K562 (cell line): ENCODE data around the gene IFT52. TPM values are rescaled to one million over a fixed set of nuclear protein-coding genes. Genes with fewer than 3 reads are reported as not detected.
"Not testable (repeated sequence)": the region's sequence is repeated elsewhere in the genome, so short reads cannot be mapped to it uniquely, and the experiment has no call there.

ENCODE experiments used
- ATAC-seq: fragments of 200-7000 bp; cut with Tn5 transposase; 3 replicates; pipeline ENCODE4 v1.9.1; 2020; ENCODE audit warnings: moderate library complexity
- BruUV-seq: library from RNA; stranded (reverse); fragments of 400-500 nt; replicated peaks from 2 replicates; lab custom pipeline; 2021; lab: Mats Ljungman, UMichigan
- CTCF ChIA-PET: fragments of 300-600 bp; formaldehyde crosslinking; extraction: SDS; loops from one replicate; lab custom pipeline; 2021; ENCODE audit warnings: low intra/inter-chr PET ratio; lab: Yijun Ruan, JAX
- POLR2A ChIA-PET: fragments of 300-600, 350-650 bp; sonication (Branson Sonifier 250); formaldehyde crosslinking; extraction: SDS; loops from one replicate; lab custom pipeline; 2021; ENCODE audit warnings: antibody characterized with exemption, inconsistent platforms; lab: Yijun Ruan, JAX
- DNase-seq, 4 experiments: peaks; one replicate each; pipeline versions ENCODE4 v3.0.0 to v3.0.0-alpha.2; 2011 to 2018; ENCODE audit warnings: low spot score in 3 of 4, mixed read lengths in 3 of 4; ENCODE audit errors: extremely low read depth in 1 of 4
- FAIRE-seq: peaks from 2 replicates; lab custom pipeline; 2011; peaks lifted over from hg19 to GRCh38; lab: Jason Lieb, UNC
- H2AFZ ChIP-seq: 2 replicates; pipeline ENCODE4 v1.6.0; 2011; ENCODE audit warnings: low read depth, low read length, control low read depth, inconsistent platforms
- H3K27ac ChIP-seq: fragments of 200-600 bp; 3 replicates; pipeline ENCODE4 v1.8.0; 2011; ENCODE audit warnings: low read depth, mild to moderate bottlenecking, control low read depth, inconsistent platforms, low read length, moderate library complexity, mixed read lengths; ENCODE audit errors: extremely low read depth
- H3K27me3 ChIP-seq, 2 experiments: fragments of 300-600 bp in 1 of 2; 2 replicates in 1 of 2; 3 replicates in 1 of 2; pipeline versions ENCODE4 v1.6.0 to v1.8.0; 2011; ENCODE audit warnings: inconsistent platforms in 2 of 2, low read length in 2 of 2, mild to moderate bottlenecking in 1 of 2, mixed read lengths in 1 of 2, moderate library complexity in 1 of 2; ENCODE audit not compliant: control insufficient read depth in 2 of 2, insufficient read depth in 2 of 2
- H3K36me3 ChIP-seq: fragments of 300-600 bp; 3 replicates; pipeline ENCODE4 v1.8.0; 2011; ENCODE audit warnings: mild to moderate bottlenecking, low read length, inconsistent platforms; ENCODE audit not compliant: control insufficient read depth, insufficient read depth
- H3K4me1 ChIP-seq, 2 experiments: fragments of 200-600 bp in 1 of 2; replicated peaks in 1 of 2; 2 replicates in 1 of 2; 3 replicates in 1 of 2; pipeline versions ENCODE4 v1.5.1 to v1.8.0; 2011; ENCODE audit warnings: inconsistent platforms in 2 of 2, low read length in 2 of 2, mild to moderate bottlenecking in 1 of 2, mixed read lengths in 1 of 2, moderate library complexity in 1 of 2; ENCODE audit not compliant: control insufficient read depth in 2 of 2, insufficient read depth in 2 of 2
- H3K4me2 ChIP-seq: 2 replicates; pipeline ENCODE4 v1.6.1; 2011; ENCODE audit warnings: low read length, control low read depth, inconsistent platforms, mixed read lengths; ENCODE audit not compliant: insufficient read depth
- H3K4me3 ChIP-seq: fragments of 200-600 bp; sonication (generic), shearing (Covaris generic); 2 replicates; pipeline ENCODE4 v1.5.1; 2016; ENCODE audit warnings: control low read depth, inconsistent platforms
- H3K79me2 ChIP-seq: fragments of 200-600 bp; 3 replicates; pipeline ENCODE4 v1.8.0; 2011; ENCODE audit warnings: low read length, inconsistent platforms; ENCODE audit not compliant: control insufficient read depth, insufficient read depth
- H3K9ac ChIP-seq, 2 experiments: 2 replicates each; pipeline versions ENCODE4 v1.6.0 to v1.6.1; 2011; ENCODE audit warnings: low read depth in 2 of 2, low read length in 2 of 2, control low read depth in 1 of 2, inconsistent platforms in 1 of 2, mild to moderate bottlenecking in 1 of 2, mixed read lengths in 1 of 2; ENCODE audit not compliant: insufficient read depth in 1 of 2
- H3K9me1 ChIP-seq: one replicate; pipeline ENCODE4 v1.6.0; 2011; ENCODE audit warnings: inconsistent platforms, mild to moderate bottlenecking, low read length, moderate library complexity; ENCODE audit not compliant: control insufficient read depth, insufficient read depth
- H3K9me3 ChIP-seq: replicated peaks from 2 replicates; pipeline ENCODE4 v1.5.1; 2011; ENCODE audit warnings: low read depth, low read length, inconsistent platforms; ENCODE audit not compliant: control insufficient read depth, insufficient read depth
- H4K20me1 ChIP-seq: replicated peaks from 2 replicates; pipeline ENCODE4 v1.6.1; 2011; ENCODE audit warnings: low read length, inconsistent platforms, mixed read lengths; ENCODE audit not compliant: control insufficient read depth, insufficient read depth
- CUX1 ChIP-seq: fragments of 200-800 bp; sonication (Bioruptor generic); IDR thresholded peaks from 2 replicates; pipeline ENCODE4 v1.6.1; 2016; ENCODE audit warnings: missing genetic modification characterization, missing compliant biosample characterization
- ZNF407 ChIP-seq: fragments of 450-650 bp; IDR thresholded peaks from 2 replicates; pipeline ENCODE4 v1.6.1; 2016; ENCODE audit warnings: low read depth
- ZNF586 ChIP-seq: fragments of 450-650 bp; formaldehyde crosslinking; conservative IDR thresholded peaks from 2 replicates; pipeline ENCODE4 v1.4.0; 2020; ENCODE audit warnings: mild to moderate bottlenecking, moderate library complexity
- ZNF695 ChIP-seq: fragments of 450-650 bp; formaldehyde crosslinking; IDR thresholded peaks from 2 replicates; pipeline ENCODE4 v1.4.0; 2020; ENCODE audit warnings: mild to moderate bottlenecking, moderate library complexity
- WGBS: fragments of 100-300 bp; shearing (Covaris generic); methylation state at CpG from one replicate; pipeline ENCODE4 v1.1.6; 2016; ENCODE audit warnings: low coverage, mixed read lengths; ENCODE audit not compliant: insufficient coverage; ENCODE audit errors: missing lambda C conversion rate; 5-methylcytosine and 5-hydroxymethylcytosine counted together
- in situ Hi-C: fragments of 300-500 bp; cut with MboI; formaldehyde crosslinking; loops from 4 replicates; pipeline ENCODE4 v1.15.0; 2018; ENCODE audit warnings: inconsistent platforms, mixed read lengths
- intact Hi-C: fragments of 100-400 bp; cut with micrococcal nuclease; formaldehyde crosslinking; loops from 2 replicates; pipeline ENCODE4 v1.14.2; 2022
- polyA plus RNA-seq, 8 experiments: library from polyadenylated mRNA; depleted of rRNA in 4 of 8; stranded (reverse) in 5 of 8; unstranded in 3 of 8; fragments of >200 nt; fragmentation: Nextera tagmentation in 2 of 8; fragmentation: Illumina TruSeq in 1 of 8; extraction: Ambion mirVana in 2 of 8; extraction: Trizol in 1 of 8; gene quantifications; 2 replicates each; pipeline versions ENCODE4 v1.2.1 to v1.2.3, GENCODE V29; 2011 to 2014; ENCODE audit warnings: inconsistent platforms in 1 of 8, missing spikeins in 1 of 8
- total RNA-seq, 7 experiments: library from RNA; depleted of rRNA in 6 of 7; stranded (reverse); fragments of >200 nt in 6 of 7; fragmentation: Illumina TruSeq in 2 of 7; extraction: Trizol in 2 of 7; gene quantifications; 2 replicates each; pipeline versions ENCODE4 v1.2.1 to v1.2.3, GENCODE V29; 2011 to 2021; ENCODE audit warnings: low replicate concordance in 1 of 7

The IFT52 gene
- total and polyA plus RNA-seq, 9 of the 15 experiments (the other 6 are each of a cell fraction or from before 2014, with no cell fraction given), result 11.0 to 31.4 (median 20.4) TPM

- TF ChIP-seq ZNF407, result no peak
- no peak for TF ChIP-seq ZNF695 (CRISPR knock-in tag)
- TF ChIP-seq ZNF586 (CRISPR knock-in tag), result no peak
- TF ChIP-seq CUX1 (CRISPR knock-in tag), result no peak
These were observed 63.2 kb downstream of the IFT52 start (continued) for GRCh38 chr20:43653966-43654365.

GRCh38 chr20:43655176-43655575, 64.4 kb downstream of the IFT52 start:
- H3K4me3 ChIP-seq, H3K27me3 ChIP-seq, H3K4me2 ChIP-seq, BruUV-seq, CTCF ChIA-PET, H4K20me1 ChIP-seq, H3K9ac ChIP-seq, DNase-seq, FAIRE-seq, H3K36me3 ChIP-seq, H3K9me1 ChIP-seq, H3K27ac ChIP-seq, POLR2A ChIA-PET, in situ Hi-C loops, H2AFZ ChIP-seq, H3K9me3 ChIP-seq, intact Hi-C loops, ATAC-seq: not testable (repeated sequence)
- peaks cover 14% of the 10 kb centered on the region; the same call in 2 of the 3 replicates for H3K79me2 ChIP-seq
- peaks cover 6 to 16% of the 10 kb centered on the region in 2 experiments; a peak in 3 of 5 replicates for H3K4me1 ChIP-seq
- WGBS, result 81% methylated on average over 4 of the region's 6 CpGs
